HG03520 (cell line): ENCODE measurements around the gene LRRTM4.
"Not testable (repeated sequence)": the region's sequence is repeated elsewhere in the genome, so short reads cannot be mapped to it uniquely, and the experiment has no call there.

ENCODE experiments used
- ATAC-seq: cut with Tn5 transposase; IDR thresholded peaks from one replicate; pipeline ENCODE4 v1.9.1; 2021; ENCODE audit warnings: mild to moderate bottlenecking, moderate library complexity; ENCODE audit not compliant: unreplicated experiment

LRRTM4 gene

DNA sequence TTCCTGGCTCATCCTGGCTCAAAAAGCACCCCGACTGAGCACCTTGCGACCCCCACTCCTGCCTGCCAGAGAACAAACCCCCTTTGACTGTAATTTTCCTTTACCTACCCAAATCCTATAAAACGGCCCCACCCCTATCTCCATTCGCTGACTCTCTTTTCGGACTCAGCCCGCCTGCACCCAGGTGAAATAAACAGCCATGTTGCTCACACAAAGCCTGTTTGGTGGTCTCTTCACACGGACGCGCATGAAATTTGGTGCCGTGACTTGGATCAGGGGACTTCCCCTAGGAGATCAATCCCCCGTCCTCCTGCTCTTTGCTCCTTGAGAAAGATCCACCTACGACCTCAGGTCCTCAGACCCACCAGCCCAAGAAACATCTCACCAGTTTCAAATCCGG, 433.8 kb downstream of the LRRTM4 start:
- ATAC-seq = not testable (repeated sequence)

DNA sequence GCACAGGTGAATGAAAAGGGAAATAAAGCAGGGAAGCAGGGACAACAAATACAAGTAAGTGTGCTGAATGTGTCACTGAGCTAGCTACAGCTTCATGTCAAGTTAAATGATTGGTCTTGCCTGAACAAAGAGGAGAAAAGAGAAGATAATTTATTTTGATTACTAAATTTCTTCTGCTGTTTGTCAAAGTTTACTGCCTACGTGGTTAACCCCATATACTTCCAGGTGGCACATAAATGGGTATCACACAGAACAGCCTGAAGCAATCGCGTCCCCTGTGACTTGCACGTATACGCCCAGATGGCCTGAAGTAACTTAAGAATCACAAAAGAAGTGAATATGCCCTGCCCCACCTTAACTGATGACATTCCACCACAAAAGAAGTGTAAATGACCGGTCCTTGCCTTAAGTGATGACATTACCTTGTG, 434.2 kb downstream of the LRRTM4 start:
- no peak for ATAC-seq

DNA sequence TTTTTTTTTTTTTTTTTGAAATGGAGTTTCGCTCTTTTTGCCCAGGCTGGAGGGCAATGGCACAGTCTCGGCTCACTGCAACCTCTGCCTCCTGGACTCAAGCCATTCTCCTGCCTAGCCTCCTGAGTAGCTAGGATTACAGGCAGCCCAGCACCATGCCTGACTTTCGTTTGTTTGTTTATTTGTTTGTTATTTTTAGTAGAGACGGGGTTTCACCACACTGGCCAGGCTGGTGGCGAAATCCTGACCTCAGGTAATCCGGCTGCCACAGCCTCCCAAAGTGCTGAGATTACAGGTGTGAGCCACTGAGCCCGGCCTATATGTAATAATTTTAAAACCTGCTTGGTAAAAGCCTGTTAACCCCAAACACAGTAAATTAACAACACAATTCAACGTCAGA, 435.7 kb downstream of the LRRTM4 start:
- ATAC-seq = no peak

DNA sequence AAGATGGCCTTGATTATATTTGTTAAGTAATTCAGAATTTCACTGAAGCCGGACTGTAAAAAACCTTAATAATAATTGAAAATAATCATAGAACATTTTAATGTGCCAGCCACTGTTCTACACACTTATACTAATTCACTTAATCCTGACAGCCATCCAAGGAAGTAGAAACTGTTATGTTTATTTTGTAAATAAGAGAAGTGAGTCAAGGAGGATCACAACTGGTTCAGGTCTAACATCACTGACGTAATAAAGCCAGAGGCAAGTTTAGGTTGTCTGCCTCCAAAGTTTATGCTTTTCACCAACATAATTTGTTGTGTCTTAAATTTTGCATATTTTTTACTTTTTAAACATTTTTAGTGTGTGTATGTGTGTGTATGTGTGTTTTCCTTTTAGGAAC, 436.1 kb downstream of the LRRTM4 start:
- no peak for ATAC-seq

DNA sequence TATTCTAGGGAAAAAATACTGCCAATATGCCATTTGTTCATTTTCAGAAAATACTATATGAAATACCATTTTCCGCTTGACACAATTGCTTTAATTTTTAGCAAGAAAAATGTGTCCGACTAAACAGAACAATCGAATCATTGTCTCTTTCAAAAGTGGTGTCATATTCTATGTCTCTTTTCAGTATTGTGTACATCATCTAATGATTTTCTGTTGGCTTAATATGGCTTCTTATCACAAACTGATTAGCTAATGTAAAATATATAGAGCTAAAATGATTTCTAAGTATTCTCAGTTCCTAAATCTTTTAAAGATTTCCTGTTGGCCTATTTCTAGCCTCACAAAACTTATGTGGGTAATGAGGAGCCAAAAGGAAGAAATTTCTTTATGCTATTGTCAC, 436.6 kb downstream of the LRRTM4 start:
- no peak for ATAC-seq

DNA sequence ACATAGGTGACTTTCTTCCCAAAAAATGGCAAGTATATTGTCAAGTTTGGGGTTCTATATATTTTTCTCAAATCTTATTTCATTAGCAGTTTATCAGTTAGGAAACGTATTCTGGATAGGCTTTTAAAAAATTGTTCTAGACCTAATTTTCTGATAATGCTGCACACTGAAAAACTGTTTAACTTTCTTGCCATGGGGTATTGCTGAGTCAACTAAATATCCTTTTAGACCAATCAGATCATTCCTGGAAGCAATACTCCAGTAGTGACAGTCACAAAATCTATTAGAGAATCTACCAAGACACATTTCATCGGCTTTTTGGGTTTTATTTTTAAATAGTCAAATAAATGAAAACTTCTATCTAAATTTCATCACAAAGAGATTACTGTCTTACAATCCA, 440.6 kb downstream of the LRRTM4 start:
- ATAC-seq = no peak

DNA sequence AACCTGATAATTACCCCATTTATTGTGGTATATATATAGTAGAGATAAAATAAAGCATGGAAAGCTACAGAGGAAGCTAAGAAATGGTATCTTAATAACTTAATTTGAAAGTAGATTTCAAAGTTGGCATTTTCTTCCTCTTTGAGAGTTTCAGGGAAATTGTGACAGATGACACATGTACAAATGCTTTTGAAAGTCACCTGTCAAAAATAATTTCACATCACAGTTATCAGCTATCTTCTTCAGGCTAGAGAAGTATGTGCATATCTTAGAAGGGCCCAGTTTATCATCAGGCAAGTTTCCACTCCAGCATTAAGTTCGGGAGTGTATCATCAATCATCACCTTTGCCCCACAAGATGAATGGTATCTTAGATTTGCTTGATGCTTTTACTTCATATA, 457.9 kb downstream of the LRRTM4 start:
- no peak for ATAC-seq

DNA sequence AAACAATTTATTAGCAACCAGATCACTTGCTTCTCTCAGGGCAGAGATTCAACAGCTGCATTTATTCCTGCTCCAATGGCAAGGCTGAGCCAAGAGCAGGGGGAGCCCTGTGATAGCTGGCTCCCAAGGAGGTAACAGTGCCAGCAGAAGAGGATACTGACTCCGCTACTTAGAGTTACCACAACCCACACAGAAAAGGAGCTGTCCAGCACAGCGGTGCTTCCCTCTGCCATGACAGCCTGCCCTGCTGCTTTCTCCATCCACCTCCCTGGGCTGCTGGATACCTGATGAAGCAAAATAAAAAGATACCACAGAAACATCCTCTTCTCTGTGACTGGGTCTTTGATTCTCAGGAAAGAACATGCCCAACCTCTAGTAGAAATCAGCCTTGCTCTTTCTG, 467.2 kb downstream of the LRRTM4 start:
- ATAC-seq = no peak

DNA sequence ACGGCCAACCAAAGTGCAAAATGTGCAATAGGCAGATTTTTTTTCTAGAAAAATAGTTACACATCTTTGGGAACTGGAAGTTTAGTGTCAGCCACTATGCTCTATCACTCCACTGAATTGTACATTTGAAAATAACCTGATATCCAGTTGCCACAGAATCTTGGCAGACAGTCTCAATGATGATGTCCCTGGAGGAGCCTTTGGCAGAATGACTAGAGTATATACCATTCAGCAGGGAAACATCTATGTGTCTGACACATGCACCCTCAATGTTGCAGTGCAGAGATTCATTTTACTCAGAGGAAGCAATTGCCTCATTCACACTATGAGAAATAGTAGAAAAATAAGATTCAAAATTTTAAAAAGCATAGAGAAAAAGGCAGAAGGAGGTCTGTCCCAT, 475.8 kb downstream of the LRRTM4 start:
- no peak for ATAC-seq

DNA sequence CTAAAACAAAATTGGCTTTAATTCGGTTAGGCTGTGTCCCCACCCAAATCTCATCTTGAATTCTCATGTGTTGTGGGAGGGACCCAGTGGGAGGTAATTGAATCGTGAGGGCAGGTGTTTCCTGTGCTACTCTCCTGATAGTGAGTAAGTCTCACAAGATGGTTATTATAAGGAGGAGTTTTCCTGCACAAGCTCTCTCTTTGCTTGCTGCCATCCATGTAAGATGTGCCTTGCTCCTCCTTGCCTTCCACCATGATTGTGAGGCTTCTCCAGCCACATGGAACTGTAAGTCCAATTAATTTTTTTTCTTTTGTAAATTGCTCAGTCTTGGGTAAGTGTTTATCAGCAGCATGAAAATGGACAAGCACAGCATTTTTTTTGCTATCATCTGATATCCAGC, 476.7 kb downstream of the LRRTM4 start:
- ATAC-seq = not testable (repeated sequence)

DNA sequence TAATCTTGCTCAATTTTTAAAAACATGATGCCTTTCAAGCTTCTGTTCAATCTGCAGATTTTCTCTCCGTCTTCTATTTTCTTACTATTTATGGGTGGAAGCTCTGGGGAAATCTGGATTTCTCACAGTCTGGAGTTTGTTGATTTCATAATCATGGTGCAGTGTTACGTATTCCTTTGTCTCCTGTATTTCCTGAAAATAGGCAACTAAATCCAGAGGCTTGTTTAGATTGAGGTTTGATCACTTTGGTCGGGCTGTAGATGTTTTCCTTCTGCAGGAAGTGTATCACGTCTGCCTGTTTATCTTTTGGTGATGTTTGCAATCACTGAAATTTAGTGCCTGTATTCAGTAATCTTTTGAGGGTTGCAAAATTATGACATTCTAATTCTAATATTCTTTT, 487.7 kb downstream of the LRRTM4 start:
- no peak for ATAC-seq

DNA sequence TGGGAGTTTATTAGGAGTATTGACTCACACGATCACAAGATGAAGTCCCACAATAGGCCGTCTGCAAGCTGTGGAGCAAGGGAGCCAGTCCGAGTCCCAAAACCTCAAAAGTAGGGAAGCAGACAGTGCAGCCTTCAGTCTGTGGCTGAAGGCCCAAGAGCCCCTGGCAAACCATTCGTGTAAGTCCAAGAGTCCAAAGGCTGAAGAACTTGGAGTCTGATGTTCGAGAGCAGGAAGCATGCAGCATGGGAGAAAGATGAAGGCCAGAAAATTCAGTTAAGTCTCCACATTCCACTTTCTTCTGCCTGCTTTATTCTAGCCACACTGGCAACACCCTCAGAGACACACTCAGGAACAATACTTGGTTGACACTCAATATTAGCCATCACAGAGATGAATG, 492.9 kb downstream of the LRRTM4 start:
- not testable (repeated sequence) for ATAC-seq

DNA sequence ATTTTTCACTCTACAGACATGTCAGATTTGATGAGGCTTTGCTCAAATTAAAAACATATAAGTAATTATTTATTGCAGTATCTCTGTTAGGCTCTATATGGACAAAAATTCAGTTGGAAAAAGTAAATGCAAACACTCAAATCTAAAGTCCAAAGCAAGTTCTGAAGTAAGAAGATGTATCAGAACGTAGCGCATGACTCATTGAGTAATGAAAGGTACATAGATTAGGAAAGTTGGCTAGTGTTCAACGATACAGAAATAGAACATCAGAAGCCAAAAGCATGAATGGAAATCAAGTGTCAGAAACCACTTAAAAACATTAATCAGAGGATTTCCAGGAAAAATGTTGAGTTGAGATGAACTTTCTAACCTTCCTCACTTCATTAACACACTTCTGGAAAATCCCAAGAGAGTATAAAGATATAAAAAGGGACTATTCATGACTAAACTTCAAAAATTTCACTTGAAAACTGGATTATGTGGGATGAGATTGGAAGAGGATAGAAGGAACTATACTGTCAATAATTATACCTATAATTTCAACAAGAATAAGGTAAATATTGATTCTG, 494.1 kb downstream of the LRRTM4 start:
- no peak for ATAC-seq

DNA sequence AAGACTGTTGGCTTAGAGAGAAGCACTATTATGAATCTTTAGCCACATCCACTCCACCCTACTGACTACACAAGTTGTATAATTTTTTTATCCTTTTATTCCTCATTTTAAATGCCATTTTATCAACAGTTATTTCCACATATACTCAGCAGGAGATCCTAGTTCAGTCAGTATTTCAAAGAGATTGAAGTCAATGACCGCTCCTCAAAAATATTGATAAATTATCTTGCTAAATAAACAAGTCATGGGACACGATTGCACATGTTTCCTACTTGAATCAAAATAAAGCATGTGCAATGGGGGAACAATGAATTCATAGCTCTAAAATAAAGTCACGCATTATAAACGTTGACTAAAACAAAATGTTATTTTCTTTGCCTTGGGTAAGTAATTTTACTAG, 496.5 kb downstream of the LRRTM4 start:
- ATAC-seq = no peak

DNA sequence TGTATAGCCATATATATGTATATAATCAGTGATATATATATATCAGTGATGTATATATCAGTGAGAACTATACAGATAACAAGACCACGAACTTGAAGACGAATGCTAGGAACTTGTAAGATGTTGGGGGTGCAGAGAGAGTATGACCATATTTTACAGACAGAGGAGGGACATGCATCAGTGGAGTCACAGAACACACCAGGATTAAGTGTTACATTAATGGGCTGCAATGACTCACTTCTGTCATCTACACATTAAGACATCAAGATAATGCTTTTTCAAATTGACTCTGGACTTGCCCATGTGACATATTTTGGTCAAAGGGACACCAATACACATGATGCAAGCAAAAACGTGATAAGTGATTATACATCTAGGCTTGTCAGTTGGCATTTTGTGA, 501.0 kb downstream of the LRRTM4 start:
- no peak for ATAC-seq

DNA sequence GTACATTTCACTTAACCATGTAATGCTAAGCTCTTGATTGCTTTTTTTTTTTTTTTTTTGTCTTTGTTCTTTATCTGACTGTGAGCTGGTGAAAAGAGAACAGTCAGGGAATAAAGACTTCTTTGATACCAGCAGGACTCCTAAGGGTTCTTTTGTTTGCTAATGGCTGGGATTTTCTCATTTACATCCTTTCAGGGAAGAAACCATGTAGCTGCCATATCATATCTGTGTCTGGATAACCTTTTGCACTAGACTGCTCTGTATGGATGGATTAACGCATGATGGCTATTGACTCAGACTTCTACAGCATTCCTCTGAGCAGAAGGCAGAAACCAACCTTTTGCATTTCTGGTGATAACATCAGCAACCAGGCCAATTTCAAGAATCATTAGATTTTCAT, 504.0 kb downstream of the LRRTM4 start:
- ATAC-seq = no peak

DNA sequence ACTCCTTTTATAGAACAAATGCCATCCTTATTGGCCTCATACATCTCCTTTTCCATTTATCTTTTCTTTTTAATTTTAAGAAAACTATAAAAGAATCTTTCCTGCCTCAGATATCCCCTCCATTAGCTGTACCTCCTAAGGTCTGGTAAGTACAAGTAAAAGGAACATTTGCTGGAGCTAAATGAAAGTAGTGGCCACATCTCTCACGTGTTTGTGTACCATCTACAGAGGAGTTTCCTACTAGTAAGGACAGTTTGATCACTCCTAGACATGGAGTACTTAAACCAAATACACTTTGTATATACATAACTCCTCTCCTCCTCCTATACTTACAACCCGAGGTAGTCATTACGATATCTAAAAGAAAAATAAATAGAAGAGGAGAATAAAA, 504.8 kb downstream of the LRRTM4 start:
- ATAC-seq = no peak

DNA sequence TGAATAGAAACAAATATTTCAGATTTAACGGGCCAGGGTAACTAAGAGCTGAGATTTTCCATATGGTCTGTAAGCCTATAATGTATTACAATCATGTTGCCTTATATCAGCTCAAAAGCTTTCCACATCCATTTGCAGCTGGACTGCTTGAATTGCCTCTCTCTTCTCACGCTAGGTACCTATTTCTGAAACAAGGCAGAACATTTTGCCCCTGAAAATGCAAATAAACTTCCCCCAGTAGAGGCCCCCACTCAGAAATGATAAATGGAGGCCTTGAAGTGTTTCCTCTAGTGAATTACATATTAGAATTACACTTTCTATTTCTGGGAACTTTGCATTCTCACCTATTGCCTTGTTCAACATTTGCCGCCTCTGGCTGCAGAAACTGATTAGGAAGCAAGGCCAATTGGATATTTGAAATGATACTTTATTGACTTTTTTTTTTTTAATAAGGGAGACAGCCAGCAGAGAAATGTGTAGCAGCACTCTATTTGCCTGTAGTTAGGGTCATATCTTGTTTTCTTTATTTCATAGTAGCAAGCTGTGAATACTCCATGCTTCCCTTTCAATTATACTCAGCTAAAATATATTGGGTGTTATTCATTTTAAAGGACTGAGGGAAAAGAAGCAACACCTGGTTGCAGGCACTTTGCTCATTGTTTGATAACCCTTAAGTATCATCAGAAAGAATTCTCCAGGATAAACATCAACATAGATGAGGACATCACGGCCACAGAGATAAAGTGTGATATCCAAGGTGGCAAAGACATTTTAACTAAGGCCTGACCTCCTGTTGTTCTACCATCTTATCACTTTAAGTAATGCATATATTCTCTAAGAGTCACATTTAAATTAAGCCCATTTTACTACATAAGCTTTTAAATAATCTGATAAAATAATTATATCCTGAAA, 505.5 kb downstream of the LRRTM4 start:
- no peak for ATAC-seq

DNA sequence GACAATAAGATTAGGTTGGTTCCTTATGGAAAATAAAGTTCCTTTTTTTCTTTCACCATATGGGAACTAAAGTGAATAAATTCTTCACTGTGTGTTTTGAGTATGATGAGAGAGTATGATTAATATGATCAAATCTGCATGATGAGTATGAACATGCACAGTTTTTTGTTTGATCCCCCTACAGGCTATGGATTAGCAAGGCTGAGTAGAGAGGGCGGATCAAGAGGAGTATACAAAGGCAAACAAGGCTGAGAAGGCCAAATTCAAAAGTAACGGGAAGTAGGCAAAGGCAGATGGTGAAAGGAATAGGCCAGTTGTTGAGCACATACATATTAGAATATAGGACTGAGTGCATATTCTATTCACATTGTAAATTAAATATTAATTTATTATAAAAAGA, 508.2 kb downstream of the LRRTM4 start:
- no peak for ATAC-seq

DNA sequence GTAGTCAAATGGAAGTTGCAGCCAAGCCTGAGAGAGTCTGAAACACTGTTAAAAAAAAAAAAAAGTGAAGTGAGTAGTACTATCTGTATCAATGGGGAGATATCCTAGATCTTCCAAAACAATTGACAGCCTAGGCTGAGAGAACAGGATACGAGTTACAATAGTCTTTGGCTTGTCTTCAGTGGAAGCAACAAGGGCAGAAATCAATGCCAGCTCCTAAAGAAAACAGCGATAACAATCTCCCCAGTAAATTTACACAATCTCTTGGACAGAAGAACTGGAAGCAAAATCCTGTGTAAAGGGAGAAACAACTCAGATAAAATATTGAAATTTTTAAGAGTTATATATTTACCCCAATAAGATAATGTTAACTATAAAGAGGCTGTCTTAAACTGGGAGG, 508.7 kb downstream of the LRRTM4 start:
- ATAC-seq = no peak

DNA sequence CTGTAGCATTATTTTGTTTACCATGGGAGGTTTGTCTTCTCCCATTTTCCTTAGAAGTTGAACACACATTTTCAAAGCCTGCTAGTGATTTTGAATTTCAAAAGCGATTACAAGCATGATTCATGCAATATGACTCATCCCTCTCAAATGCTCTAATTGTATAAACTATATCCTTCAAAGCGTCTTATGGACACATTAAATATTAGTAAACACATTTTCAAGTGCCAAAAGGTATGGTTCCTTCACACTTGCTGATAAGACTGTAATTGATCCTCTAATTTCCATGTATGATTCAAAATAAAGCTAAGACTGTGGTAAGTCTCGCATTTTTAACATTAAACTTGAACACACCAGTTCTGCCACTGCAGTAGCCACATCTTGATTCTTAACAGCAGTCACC, 512.9 kb downstream of the LRRTM4 start:
- ATAC-seq = no peak

DNA sequence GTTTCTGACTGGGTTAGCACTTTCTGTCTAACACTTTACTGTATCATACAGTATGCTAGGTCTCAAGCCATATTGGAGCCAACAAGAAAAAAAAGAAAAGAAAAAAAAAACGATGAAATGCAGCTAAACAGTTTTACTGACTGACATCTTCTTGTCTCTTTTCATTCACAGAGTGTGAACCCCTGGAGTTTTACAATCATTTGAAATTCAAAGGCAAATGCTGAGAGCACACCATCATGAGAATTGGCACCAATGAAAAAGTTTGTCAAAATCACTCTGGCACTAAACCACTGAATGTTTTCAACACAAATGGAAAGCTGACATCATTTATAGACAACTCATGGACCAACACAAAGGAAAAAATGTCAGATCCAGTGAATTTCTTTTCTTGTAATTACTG, 513.3 kb downstream of the LRRTM4 start:
- no peak for ATAC-seq

DNA sequence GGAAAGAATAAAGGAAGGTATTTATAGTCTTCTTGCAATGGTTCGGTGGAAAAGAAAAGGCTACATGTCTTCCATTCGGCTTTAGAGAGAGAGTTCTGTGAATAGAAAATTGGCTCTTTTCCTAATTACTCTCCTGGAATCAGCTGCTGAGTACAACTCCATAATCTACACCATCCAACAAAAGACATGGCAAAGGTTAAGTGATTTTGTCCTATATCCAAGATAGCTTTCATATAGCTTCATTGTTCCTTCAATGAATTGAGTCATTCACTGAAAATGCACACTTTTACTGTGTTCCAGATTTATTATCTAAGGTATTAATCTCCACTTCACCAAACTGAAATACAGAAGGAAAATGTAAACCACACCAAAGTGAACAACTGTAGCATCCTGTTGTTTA, 514.5 kb downstream of the LRRTM4 start:
- ATAC-seq = no peak
